HTR-8/SVneo (cell line): ENCODE measurements around the gene C1QL1.

ENCODE experiments used
- DNase-seq: peaks from one replicate; pipeline ENCODE4 v3.0.0; 2011; ENCODE audit warnings: low spot score, mixed read lengths; ENCODE audit not compliant: insufficient read length
- FAIRE-seq: peaks from 2 replicates; lab custom pipeline; 2011; peaks lifted over from hg19 to GRCh38; lab: Jason Lieb, UNC

C1QL1 gene

GRCh38 chr17:44990994-44991393 lies 22.9 kb upstream of the C1QL1 start:
- FAIRE-seq: no peak
- DNase-seq: no peak

DNA sequence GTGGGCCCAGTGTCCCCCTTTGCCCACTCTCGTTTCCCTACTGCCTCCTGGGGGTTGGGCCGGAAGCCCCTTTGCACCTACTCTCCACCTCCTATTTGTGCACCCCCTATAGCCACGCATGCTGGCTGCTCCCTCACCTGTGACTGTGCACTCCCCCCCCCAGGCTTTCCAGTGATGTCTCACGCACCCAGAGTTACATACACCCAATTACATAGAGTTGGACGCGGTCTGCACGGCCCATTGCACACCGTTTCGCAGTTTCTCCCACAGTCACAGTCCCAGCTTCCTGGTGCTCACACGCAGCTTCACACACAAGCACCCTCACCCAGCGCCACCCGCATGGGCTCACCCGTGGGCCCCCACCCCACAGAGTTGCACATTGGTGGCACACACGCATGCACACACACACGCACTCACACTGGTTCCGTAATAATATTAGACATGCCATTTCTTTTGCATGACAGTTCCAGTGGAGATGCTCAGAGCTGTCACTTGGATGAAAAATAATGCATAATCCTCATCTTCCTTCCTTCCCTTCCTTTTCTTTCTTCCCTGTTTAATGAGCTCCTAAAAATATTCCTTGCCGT lies 21.5 kb upstream of the C1QL1 start:
- FAIRE-seq (peak; percentile 59), DNase-seq (no peak)

DNA sequence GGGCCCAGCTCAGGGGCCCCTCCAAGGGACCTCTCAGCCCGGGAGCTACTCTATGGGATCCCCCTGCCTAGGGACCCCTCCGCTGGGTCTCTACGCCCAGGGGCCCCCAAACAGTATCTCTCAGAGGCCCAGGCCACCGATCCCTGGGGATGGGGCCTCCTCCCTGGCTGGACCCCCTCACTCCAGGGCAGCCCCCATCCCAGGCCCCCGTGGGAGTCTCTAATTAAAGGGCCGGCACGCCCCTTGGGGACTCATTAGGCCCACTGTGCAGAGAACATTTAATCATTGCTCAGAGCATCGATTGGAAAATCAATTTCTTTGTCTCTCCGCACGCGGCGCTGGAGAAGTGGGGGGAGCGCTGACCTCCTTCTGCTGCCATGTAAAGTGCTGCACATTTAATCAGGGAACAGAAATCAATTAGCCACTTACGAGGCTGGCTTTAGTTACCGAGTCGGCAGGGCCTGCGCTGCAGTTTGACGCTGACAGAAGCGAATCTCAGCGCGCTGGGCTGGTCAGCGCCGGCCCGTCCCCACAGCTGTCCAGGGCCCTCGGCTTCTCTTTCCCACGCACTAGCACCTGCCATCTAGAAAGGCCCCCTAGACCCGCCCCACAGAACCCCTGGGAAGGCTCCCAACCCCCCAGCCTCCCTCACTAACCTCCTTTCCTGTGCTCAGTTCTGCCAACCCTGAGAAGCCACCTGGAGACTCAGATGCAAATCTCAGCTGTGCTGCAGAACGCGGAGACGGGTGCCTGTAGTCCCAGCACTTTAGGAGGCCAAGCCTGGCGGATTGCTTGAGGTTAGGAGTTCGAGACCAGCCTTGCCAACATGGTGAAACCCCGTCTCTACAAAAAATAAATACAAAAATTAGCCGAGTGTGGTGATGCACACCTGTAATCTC lies 20.2 kb upstream of the C1QL1 start:
- DNase-seq: no peak
- FAIRE-seq: no peak

- no peak for DNase-seq
- no peak for FAIRE-seq
Observed at GRCh38 chr17:44983563-44983962, 15.5 kb upstream of the C1QL1 start.

GRCh38 chr17:44982113-44982702 lies 14.1 kb upstream of the C1QL1 start:
- DNase-seq (no peak), FAIRE-seq (no peak)

DNA sequence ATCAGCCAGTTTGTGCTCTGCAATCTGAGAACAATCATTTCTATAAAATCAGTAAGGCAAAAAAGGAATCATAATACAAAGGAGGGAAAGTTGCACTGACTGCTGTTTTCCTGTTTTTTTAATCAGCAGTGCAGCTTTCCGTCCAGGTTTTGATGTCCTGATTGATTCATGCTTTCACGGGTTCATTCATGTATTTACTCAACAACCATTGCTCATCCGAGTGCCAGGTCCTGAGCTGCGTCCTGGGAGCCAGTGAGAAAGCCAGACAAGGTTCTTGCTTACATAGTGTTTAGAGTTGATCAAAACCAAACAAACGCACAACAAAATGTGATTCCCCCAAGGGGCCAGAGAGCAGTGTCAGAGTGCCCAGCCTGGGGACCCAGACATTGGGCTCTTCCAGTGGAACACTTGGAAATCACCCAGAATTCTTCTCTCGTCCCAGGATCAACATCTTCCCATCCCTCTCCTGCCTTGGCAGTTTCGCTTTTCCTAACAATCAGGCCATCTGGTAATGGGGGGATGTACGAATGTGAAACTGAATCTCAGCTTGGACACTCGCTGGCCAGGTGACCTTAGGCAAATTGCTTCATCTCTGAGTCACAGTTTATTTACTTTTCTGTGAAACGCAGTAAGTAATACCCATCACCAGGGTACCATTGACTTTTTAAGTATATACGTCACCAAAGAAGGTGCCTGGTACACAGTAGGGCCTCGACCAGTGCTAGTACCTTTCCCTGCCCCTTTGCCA lies 13.3 kb upstream of the C1QL1 start:
- FAIRE-seq: peak; percentile 99
- DNase-seq: peak; percentile 84

DNA sequence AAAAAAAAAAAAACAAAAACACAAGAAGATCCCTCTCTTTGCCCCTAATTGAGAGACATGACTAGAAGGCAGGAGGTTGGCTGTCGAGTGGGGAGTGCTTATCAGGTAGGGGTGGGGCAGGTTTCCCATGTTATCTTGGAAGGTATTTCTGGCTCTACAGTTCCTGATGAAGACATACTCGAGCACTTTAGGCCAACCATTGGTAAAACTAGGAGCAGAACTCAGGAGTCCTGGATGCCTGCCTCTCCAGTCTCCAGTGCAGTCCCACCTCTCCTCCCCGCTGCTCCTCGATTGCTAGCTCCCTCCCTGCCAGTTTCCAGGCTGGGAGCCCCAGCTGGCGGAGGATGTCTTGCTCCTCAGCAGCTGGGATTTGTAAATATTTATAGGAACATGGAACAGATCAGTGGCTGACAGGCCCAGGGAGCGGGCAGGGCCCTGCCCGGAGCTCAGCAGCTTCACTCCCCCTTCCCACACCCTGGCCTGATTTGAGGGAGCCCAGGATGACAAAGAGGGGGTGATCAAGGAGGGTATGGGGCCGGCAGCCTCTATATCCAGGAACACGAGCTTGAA lies 11.4 kb upstream of the C1QL1 start:
- DNase-seq (no peak), FAIRE-seq (peak; percentile 38)

DNA sequence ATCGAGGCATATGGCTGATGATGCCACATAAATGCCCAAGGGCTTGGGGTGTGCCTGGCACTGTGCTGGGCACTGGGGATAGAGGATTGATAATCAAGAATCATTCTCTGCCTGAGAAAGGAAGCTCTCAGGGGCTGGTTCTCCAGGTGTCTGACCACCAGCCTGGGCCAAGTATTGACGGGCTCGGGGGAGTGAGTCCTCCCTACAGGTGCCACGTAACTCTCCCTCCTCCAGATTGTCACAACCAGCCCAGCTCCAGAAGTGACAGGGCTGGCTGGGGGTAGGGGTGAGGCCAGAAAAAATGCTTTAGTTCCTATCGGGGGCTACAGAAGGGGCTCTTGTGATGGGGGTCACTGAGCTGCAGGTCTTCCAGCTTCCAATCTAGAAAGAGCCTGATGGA lies 10.7 kb upstream of the C1QL1 start:
- DNase-seq (no peak), FAIRE-seq (peak; percentile 55)

- DNase-seq (no peak), FAIRE-seq (no peak)
Observed at GRCh38 chr17:44977814-44978550, 9.9 kb upstream of the C1QL1 start.

DNA sequence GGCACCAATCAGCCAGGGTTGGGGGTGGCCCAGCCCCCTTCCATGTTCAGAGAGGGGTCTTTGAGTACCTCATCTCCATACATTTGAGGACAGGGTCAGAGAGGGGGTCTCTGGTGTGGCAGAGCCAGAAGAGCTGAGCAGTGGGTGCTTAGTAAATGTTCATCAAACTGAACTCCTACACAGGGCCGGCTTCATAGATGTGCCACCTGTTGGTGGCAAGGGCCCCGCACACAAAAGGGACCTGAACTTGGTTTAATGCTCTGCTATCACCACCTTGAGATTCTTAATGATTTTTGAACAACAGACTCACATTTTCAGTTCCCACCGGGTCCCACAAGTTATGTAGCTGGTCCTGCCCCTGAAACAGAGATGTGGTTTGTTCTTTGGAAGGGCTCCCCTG lies 9.0 kb upstream of the C1QL1 start:
- FAIRE-seq: peak; percentile 52
- no peak for DNase-seq

- FAIRE-seq: no peak
- no peak for DNase-seq
Observed at GRCh38 chr17:44976206-44976605, 8.1 kb upstream of the C1QL1 start.

- FAIRE-seq (peak; percentile 89), DNase-seq (peak; percentile 71)
Observed at GRCh38 chr17:44972953-44973352, 4.8 kb upstream of the C1QL1 start.

GRCh38 chr17:44971776-44972483 lies 3.8 kb upstream of the C1QL1 start:
- FAIRE-seq: peak; percentile 98
- peak; percentile 73 for DNase-seq

DNA sequence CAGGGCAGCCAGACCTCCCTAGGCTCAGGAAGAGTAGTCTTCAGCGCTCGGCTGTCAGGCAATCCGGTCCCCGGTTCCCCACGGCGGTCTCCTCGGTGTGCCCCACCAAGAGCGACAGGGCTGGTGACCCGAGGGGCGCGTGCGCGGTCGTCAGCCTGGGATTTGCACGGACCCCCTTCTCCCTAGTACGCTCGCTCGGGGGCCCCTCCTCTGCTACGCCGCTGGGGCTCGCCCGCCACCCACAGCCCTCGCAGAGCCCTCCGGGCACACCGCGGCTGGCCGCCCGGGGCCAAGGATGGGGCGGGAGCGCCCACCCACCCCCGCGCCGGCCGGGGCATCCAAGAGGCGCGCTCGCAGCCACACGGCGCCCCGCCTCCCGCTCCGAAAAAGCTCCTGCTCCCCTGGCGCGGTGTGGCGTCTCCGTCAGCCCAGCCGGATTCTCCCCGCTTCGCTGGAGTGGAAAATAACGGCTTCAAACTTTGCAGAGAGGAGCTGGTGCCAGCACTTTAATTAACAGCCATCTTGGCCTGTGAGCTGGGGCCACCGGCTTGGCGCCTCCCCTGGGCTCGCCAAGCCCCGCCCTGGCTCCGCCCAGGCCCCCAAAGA lies 2.1 kb upstream of the C1QL1 start:
- DNase-seq (no peak), FAIRE-seq (peak; percentile 72)

GRCh38 chr17:44969144-44969780 lies 1.2 kb upstream of the C1QL1 start:
- DNase-seq (no peak), FAIRE-seq (no peak)

DNA sequence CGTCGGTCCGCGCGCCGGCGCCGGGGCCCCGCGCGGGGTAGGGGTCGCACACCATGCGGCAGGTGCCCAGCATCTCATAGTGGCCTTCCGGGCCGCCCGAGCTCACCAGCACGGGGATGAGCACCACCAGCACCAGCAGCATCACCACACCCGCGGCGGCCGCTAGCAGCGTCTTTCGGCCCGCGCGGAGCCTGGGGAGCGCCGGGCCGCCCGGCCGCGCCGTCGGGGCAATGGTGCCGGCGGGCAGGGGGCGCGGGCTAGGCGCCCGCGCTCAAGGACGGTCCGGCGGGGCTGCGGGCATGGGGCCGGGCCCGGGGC lies 237 bp downstream of the C1QL1 start:
- FAIRE-seq (no peak), DNase-seq (no peak)

DNA sequence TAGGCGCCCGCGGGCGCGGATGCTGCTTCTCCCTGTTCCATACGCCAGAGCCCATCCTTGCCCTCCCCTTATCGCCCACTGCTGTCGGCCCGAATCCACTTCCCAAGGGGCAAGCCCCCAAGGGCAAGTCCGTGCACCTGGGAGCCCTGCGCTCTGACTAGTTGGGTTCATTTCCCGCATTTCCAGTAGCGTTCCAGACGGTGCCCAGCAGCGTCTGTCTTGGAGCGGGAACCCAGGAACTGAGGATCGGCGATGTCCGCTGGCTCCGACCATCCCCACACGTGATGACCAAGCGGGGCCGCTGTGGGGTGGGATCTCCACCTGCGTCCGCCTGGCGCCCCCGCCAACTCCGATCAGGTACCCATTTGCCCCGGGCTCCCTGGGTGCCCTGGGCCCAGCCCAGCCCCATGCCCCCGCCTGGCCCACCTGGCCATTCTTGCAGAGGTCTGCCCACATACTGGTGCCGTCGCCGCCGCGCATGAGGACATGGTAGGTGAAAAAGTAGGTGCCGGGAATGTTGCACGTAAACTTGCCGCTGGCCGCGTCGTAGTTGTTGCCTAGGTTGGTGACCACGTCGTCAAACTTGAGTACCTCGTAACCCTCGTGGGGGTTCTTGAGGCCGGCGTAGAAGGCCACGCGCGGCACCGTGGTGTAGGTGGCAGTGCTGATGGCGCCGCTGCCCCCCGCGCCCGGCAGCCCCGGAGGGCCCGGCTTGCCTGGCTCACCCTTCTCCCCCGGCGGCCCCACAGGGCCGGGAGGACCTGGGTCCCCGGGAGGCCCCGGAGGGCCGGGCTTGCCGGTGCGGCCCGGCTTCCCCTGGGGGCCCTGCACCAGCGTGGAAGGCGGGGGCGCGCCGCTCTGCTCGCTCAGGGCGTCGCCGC lies 837 bp downstream of the C1QL1 start:
- DNase-seq (no peak), FAIRE-seq (peak; percentile 89)
